GM21360 (cell line): ENCODE data around the gene TM4SF5.
"Not testable (repeated sequence)": the region's sequence is repeated elsewhere in the genome, so short reads cannot be mapped to it uniquely, and the experiment has no call there.

Source experiments
- ATAC-seq: cut with Tn5 transposase; IDR thresholded peaks from one replicate; pipeline ENCODE4 v1.9.1; 2021; ENCODE audit warnings: mild to moderate bottlenecking, moderate library complexity; ENCODE audit not compliant: unreplicated experiment

Gene TM4SF5

DNA sequence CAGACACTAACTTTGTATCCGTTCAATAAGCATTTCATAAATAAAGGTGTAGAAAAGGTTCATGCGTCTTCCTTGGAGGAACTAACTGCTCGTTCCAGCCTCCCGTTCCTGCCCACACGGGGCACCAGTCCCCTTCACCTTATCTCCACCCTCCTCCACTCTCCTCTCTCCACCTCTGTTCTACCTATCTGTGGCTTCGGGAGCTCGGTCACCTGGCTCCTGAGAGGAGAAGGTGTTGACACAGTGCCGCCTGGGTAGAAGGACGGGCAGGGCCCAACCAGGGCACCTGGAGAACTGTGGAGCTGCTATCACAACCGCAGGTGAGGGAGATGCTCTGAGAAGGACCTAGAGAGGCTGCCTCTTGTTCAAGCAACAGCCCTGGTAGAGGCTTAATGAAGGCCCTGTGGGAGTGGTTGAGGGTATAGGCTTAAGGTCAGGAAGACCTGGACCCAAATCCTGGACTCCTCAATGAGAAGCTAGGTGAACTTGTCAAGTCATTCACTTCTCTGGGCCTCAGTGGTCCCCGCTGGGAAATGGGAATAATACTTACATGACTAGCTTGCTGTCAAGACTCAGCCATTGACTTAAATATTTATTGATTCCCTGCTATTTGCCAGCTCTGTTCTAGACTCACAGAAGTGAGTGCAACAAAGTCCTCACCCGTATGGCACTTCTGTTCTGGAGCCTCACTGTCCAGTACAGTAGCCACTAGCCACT, 51.8 kb downstream of the TM4SF5 start:
- no peak for ATAC-seq

DNA sequence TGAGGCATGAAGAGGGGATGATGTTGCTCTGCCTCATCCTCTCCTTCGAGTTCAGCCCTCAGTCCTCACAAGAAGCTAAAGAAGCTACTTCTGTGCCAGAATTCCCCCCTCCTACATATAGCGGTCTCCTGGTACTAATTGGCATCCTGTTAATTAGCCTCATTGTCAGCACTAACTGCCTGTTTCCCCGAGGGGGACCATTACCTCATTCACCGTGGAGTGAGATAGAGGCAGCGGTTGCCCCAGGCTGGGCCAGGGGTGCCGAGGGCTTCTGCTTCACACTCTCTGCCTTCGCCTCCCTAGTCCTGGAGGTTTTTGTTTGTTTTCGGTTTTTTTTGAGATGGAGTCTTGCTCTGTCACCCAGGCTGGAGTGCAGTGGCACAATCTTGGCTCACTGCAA, 55.7 kb downstream of the TM4SF5 start:
- no peak for ATAC-seq

DNA sequence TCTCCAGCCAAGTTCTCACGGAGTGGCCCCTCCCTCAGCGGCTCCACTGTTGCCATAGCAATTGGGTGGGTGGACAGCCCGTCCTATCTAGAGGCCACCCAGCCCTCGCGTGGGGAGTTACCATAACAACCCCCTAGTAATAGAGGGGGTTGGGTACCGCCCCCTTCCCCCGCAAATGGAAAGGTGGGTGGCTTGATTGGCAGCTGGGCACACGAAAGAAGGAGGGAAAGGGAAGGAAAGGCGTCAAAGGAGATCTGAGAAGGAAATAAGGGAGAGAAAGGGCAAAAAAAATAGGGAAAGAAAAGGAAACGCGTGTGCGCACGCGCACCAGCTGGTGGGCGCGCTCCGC, 61.1 kb downstream of the TM4SF5 start:
- ATAC-seq, result not testable (repeated sequence)
